ENCODE data around the gene COG1.
A peak's percentile ranks its signal among the peaks of the same experiment; 100 is the strongest.
"Not testable (repeated sequence)": the region's sequence is repeated elsewhere in the genome, so short reads cannot be mapped to it uniquely, and the experiment has no call there.

The COG1 gene

GRCh38 chr17:73192894-73193701 is at the start of gene COG1:
TSS of gene COG1 (plus strand) at chr17:73193055. CDS start at chr17:73193070, 15 bp downstream.
- DNase-seq (ENCODE audit: low read depth) = peak; percentile 64

- DNase-seq (ENCODE audit: low read depth) = not testable (repeated sequence)
Measured at GRCh38 chr17:73144209-73144608, 48.6 kb upstream of the COG1 start.

DNA sequence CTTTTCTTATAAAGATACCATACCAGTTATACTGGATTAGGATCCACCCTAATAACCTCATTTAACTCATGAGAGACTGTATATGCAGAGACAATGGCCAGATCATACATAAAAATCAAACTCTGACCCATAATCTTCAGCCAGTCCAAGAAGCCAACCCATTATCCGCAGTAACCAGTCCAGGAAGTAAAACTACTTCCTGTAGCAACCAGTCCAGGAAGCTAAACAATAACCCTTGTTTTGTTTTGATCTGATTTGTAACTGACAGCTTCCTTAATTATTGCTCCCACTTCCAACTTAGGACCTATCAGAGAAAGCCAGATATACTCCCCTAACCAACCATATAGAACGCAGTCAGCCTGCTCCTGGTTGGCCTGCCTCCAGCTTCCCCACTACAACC is 47.2 kb upstream of the COG1 start:
- no peak for DNase-seq (ENCODE audit: low read depth)

- not testable (repeated sequence) for DNase-seq (ENCODE audit: low read depth)
Measured at GRCh38 chr17:73147791-73148190, 45.1 kb upstream of the COG1 start.

DNA sequence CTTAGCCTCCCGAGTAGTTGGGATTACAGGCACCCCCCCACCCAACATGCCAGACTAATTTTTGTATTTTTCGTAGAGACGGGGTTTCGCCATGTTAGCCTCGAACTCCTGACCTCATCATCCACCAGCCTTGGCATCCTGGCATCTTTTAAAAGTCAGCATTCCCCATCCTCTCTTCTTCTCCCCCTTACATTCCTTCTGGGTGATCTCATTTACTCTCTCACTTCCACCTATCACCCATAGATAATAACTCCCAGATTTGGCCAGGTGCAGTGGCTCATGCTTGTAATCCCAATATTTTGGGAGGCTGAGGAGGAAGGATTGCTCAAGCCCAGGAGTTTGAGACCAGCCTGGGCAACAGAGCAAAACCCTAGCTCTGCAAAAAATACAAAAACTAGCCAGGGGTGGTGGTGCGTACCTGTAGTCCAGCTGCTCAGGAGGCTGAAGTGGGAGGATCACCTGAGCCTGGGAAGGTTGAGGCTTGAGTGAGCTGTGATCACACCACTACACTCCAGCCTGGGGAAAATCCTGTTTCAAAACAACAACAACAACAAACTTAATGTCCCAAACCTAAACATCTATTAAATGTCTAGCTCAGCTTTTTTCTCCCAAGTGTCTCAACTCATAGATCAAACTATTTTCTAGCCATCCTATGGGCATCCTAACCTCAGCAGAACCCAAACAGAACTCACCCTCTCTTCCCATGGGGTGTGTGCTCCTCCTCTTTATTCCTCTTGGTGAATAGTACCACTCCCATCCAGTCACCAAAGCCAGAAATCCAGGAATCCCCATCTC is 44.1 kb upstream of the COG1 start:
- no peak for DNase-seq (ENCODE audit: low read depth)

DNA sequence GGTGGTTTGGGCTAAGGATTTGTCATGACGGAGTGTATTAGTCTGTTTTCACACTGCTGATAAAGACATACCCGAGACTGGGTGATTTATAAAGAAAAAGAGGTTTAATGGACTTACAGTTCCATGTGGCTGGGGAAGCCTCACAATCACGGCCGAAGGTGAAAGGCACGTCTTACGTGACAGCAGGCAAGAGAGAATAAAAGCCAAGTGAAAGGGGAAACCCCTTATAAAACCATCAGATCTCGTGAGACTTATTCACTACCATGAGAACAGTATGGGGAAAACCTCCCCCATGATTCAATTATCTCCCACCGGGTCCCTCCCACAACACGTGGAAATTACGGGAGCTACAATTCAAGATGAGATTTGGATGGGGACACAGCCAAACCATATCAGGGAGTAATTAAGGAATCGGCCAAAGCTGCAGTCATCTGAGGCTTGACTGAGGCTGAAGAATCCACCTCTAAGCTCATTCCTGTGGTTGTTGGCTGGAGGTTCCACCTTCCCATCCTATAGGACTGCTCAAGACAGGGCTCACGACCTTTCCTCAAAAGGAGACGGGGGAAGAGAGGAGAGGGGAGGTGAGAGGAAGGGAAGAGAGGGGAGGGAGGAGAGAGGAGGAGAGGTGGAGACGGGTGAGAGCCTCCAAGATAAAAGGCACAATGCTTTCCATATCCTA is 42.1 kb upstream of the COG1 start:
- DNase-seq (ENCODE audit: low read depth) = not testable (repeated sequence)

GRCh38 chr17:73151916-73152632 is 40.8 kb upstream of the COG1 start:
- DNase-seq (ENCODE audit: low read depth) = no peak

GRCh38 chr17:73155410-73156165 is 37.3 kb upstream of the COG1 start:
- no peak for DNase-seq (ENCODE audit: low read depth)

DNA sequence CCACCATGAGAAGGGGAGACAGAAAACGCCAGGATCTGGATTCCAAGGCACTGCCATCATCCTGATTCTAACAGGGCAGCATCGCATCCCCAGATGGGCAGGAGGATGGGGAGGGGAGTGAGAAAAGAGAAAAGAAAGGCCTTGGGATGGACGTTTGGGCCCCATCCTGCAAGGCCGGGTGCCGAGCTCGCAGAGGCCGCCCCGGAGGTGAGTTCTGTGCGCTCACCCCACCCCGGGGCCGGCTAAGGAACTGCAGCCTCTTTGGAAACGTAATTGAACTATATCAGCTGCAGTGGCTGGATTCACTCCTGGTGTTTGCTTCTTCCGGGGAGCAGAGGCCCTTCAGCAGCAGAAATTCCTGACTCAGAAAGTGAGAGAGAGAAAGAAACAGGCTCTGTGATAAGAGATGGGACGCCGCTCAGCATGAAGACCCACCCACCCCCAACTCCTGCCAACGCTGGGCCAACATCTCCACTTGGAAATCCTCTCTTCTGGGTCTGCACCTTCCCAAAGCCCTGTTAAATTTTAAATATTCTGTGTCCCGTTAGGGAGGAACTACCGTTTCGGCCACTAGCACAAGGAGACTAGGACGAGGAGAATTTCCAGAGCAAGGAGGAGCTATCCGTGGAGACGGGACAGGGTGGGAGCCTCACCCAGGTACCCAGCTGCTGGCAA is 36.6 kb upstream of the COG1 start:
- peak; percentile 24 for DNase-seq (ENCODE audit: low read depth)

- DNase-seq (ENCODE audit: low read depth) = no peak
Measured at GRCh38 chr17:73156887-73157520, 35.9 kb upstream of the COG1 start.

- DNase-seq (ENCODE audit: low read depth) = no peak
Measured at GRCh38 chr17:73157521-73157890, 35.3 kb upstream of the COG1 start.

GRCh38 chr17:73158133-73158532 is 34.7 kb upstream of the COG1 start:
- no peak for DNase-seq (ENCODE audit: low read depth)

DNA sequence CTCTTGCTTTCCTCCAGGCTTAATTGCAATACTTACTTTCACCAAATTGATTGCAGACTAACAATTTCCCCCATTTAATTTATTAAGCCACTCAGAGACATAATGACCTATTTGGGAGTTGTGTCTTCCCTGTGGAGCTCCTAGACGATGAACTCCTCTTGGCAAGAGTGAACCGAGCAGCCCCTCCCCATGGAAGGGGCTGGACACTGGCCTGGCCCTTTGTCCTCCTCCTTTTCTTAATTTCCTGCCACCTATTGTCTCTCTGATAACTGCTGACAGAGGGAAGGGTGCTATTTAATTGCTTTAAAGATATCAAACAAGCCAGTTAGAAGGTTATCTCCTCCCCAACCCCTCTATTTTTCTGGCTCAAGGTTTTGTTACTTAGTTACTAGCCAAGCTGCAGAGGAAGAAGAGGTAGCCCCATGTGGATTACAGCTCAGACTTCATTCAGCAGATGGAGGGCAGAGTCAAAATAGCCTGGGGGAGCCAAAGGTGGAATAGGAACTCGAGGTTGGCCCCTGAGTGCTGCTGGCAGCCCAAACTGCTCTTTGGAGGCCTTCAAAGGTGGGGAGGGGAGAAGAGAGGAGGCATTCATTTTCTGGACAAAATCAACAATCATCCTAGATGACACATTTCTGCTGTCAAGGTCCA is 31.8 kb upstream of the COG1 start:
- no peak for DNase-seq (ENCODE audit: low read depth)

DNA sequence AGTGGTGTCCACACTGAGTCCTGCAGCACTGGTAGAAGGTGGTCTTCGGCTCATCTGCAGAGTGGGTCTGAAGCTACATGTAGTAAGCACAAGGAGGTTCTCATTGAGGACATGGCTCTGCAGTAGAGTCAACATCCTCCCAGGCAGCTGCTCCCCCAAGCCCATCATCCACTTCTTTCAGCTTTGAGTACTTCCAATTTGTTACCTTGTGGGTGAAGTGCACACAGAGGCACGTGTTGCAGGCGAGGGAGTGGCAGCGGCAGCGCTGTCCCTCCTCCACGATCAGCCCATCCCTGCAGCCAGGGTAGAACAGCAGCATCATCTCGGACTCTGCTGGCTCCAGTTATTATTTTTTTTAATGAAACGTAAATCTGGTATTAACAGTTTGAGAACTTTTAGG is 29.8 kb upstream of the COG1 start:
- DNase-seq (ENCODE audit: low read depth) = no peak

DNA sequence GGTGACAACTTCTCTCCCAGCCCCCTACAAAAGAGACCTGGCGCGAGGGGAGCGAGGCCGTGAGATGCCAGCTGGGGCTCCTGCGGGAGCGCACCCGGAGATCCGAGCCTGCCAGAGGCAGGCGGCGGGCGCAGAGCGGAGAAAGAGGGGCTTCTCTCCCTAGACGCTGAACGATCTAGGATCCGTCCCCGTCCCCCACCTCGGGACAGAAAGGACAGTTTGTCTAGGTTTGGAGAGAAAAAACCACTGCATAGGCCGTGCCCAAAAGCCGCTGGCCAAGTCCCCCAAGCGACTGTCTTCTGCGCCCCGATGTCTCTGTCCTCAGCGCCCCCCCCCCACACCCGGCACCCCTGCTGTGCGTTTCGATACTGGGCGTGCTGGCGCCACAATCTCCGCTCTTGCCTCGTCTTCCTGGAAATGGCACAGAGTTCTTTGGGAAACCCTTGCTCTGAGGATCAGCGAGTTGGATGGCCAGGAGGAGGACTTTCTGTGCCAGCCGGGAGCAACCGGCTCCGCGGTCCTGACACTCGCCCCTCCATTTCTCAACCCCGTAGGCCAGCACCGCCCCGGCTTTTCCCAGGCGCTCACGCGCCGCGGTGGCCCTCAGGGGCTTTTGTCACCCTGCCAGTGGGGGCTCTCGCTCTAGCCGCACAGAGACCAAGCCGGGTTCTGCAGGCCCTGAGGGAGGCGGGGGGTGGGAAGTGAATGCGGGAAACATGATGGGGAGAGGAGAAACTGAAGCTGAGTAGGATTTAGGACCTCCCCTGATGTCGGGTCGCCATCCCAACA is 27.0 kb upstream of the COG1 start:
- DNase-seq (ENCODE audit: low read depth) = no peak

GRCh38 chr17:73166731-73167581 is 25.9 kb upstream of the COG1 start:
- DNase-seq (ENCODE audit: low read depth) = no peak

DNA sequence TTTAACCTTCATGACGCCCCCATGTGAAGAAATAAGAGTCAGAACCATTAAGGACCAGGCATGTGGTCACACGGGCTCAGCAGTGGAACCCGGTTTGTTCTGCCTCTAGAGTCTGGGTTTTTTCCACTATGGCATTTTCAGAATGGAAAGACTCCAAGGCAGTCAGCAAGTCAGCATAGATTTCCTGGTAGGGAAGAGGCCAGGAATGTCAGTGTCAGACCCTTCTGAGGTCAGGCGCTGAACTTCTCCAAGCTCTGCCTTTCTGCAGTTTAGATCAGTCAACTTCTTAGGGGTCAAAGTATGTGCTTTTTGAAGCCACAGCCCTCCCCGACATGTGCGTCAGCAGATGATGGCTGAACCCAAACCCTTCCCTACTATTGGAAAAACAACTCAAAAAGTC is 24.2 kb upstream of the COG1 start:
- DNase-seq (ENCODE audit: low read depth) = no peak

- DNase-seq (ENCODE audit: low read depth) = no peak
Measured at GRCh38 chr17:73170324-73170723, 22.5 kb upstream of the COG1 start.
